Natural killer cell treated with Interleukin-12 subunit alpha and Interleukin-12 subunit beta and Interleukin-15 and Interleukin-18, amount 100 ng/mL, for 72 hours (primary cell): ENCODE results near the gene BMP2. TPM values are rescaled to one million over a fixed set of nuclear protein-coding genes. Genes with fewer than 3 reads are reported as not detected.

Experiments
- ATAC-seq, 2 donors: fragments of 150-1000 bp; cut with Tn5 transposase in 1 of 2; sonication (Bioruptor Pico), chemical (Tn5 transposase) in 1 of 2; 2 replicates each; pipeline ENCODE4 v1.10.0; 2021
- DNase-seq: peaks from one replicate; pipeline ENCODE4 v3.0.0; 2022; ENCODE audit warnings: low spot score
- H3K27ac Mint-ChIP-seq, 2 donors: 1 replicate in 1 of 2; 2 replicates in 1 of 2; pipeline ENCODE4 v1.8.0; 2022; ENCODE audit warnings: mixed read lengths in 2 of 2, mild to moderate bottlenecking in 1 of 2, moderate library complexity in 1 of 2
- H3K27me3 Mint-ChIP-seq, 2 donors: 1 replicate in 1 of 2; 2 replicates in 1 of 2; pipeline ENCODE4 v1.8.0; 2022; ENCODE audit warnings: mixed read lengths in 2 of 2
- H3K36me3 Mint-ChIP-seq: one replicate; pipeline ENCODE4 v1.8.0; 2022; ENCODE audit warnings: mixed read lengths
- H3K4me1 Mint-ChIP-seq, 2 donors: 1 replicate in 1 of 2; 2 replicates in 1 of 2; pipeline ENCODE4 v1.8.0; 2022; ENCODE audit warnings: low read depth in 2 of 2, mixed read lengths in 2 of 2, mild to moderate bottlenecking in 1 of 2
- H3K4me3 Mint-ChIP-seq: one replicate; pipeline ENCODE4 v1.8.0; 2022; ENCODE audit warnings: mixed read lengths
- H3K9me3 Mint-ChIP-seq: 2 replicates; pipeline ENCODE4 v1.8.0; 2022; ENCODE audit warnings: mixed read lengths
- total RNA-seq, 2 donors: library from RNA; stranded (reverse); gene quantifications; one replicate each; pipeline ENCODE4 v1.2.3, GENCODE V29; 2022

BMP2 gene
- total RNA-seq, 2 donors from 2014 or later, result 0.10 to 0.11 TPM

- Mint-ChIP-seq H3K27ac (no peak overlapping the region), H3K4me3 (no peak overlapping the region), H3K27me3 (peaks cover 0 to 2% of the 10 kb centered on the region in 2 donors), H3K36me3 (no peaks in the 10 kb centered on the region), H3K4me1 (no peaks in the 10 kb centered on the region), H3K9me3 (no peaks in the 10 kb centered on the region)
- DNase-seq (no peak), ATAC-seq (no peak)
Measured at GRCh38 chr20:6746901-6747609, 20.4 kb upstream of the BMP2 start.

GRCh38 chr20:6750438-6750837, 17.0 kb upstream of the BMP2 start:
- no peak overlapping the region for H3K27ac Mint-ChIP-seq
- no peak for ATAC-seq
- no peaks in the 10 kb centered on the region for H3K36me3 Mint-ChIP-seq
- H3K27me3 Mint-ChIP-seq, result peaks cover 0 to 9% of the 10 kb centered on the region in 2 donors
- no peak for DNase-seq
- no peaks in the 10 kb centered on the region for H3K9me3 Mint-ChIP-seq
- H3K4me3 Mint-ChIP-seq, result no peak overlapping the region
- H3K4me1 Mint-ChIP-seq, result no peaks in the 10 kb centered on the region

- ATAC-seq (no peak), DNase-seq (no peak)
- Mint-ChIP-seq H3K36me3 (no peaks in the 10 kb centered on the region), H3K9me3 (no peaks in the 10 kb centered on the region), H3K27ac (no peak overlapping the region), H3K27me3 (peaks cover 16 to 34% of the 10 kb centered on the region in 2 donors), H3K4me3 (no peak overlapping the region), H3K4me1 (no peaks in the 10 kb centered on the region)
Measured at GRCh38 chr20:6756693-6757595, 10.5 kb upstream of the BMP2 start.

- DNase-seq (no peak), ATAC-seq (no peak)
- Mint-ChIP-seq H3K4me3 (no peak overlapping the region), H3K27ac (no peak overlapping the region), H3K36me3 (no peaks in the 10 kb centered on the region), H3K27me3 (peaks cover 26 to 36% of the 10 kb centered on the region in 2 donors), H3K9me3 (no peaks in the 10 kb centered on the region), H3K4me1 (peaks cover 4 to 6% of the 10 kb centered on the region in 2 donors)
Measured at GRCh38 chr20:6764619-6765018, 2.9 kb upstream of the BMP2 start.

- Mint-ChIP-seq H3K4me3 (no peak overlapping the region), H3K27me3 (peaks cover 27 to 41% of the 10 kb centered on the region in 2 donors), H3K4me1 (peaks cover 5 to 10% of the 10 kb centered on the region in 2 donors), H3K27ac (no peak overlapping the region), H3K9me3 (no peaks in the 10 kb centered on the region), H3K36me3 (no peaks in the 10 kb centered on the region)
- ATAC-seq, result no peak
- no peak for DNase-seq
Measured at GRCh38 chr20:6765469-6766058, 1.9 kb upstream of the BMP2 start.

- no peaks in the 10 kb centered on the region for H3K9me3 Mint-ChIP-seq
- ATAC-seq, result no peak
- no peaks in the 10 kb centered on the region for H3K36me3 Mint-ChIP-seq
Measured at GRCh38 chr20:6766433-6766832, 1.1 kb upstream of the BMP2 start.

GRCh38 chr20:6767126-6767535, 355 bp upstream of the BMP2 start:
- Mint-ChIP-seq H3K27ac (no peak overlapping the region), H3K4me1 (peaks cover 5 to 10% of the 10 kb centered on the region in 2 donors), H3K36me3 (no peaks in the 10 kb centered on the region), H3K4me3 (no peak overlapping the region), H3K27me3 (peaks cover 24 to 40% of the 10 kb centered on the region in 2 donors), H3K9me3 (no peaks in the 10 kb centered on the region)
- DNase-seq, result no peak
- no peak for ATAC-seq

More at GRCh38 chr20:6766433-6766832, 1.1 kb upstream of the BMP2 start:
- H3K4me1 Mint-ChIP-seq, result peaks cover 5 to 10% of the 10 kb centered on the region in 2 donors
- H3K27me3 Mint-ChIP-seq, result peaks cover 24 to 40% of the 10 kb centered on the region in 2 donors
- DNase-seq, result no peak
- H3K4me3 Mint-ChIP-seq, result no peak overlapping the region
- H3K27ac Mint-ChIP-seq, result no peak overlapping the region

GRCh38 chr20:6768228-6769140, 998 bp downstream of the BMP2 start:
- no peak overlapping the region for H3K4me3 Mint-ChIP-seq
- H3K27ac Mint-ChIP-seq, result no peak overlapping the region
- ATAC-seq, result no peak
- no peaks in the 10 kb centered on the region for H3K36me3 Mint-ChIP-seq
- no peak for DNase-seq
- peaks cover 26 to 37% of the 10 kb centered on the region in 2 donors for H3K27me3 Mint-ChIP-seq
- peaks cover 5 to 10% of the 10 kb centered on the region in 2 donors for H3K4me1 Mint-ChIP-seq
- H3K9me3 Mint-ChIP-seq, result no peaks in the 10 kb centered on the region

GRCh38 chr20:6769903-6770785, 2.7 kb downstream of the BMP2 start:
- H3K4me3 Mint-ChIP-seq, result peak overlapping the region; percentile 55

GRCh38 chr20:6770786-6771100, 3.3 kb downstream of the BMP2 start:
- Mint-ChIP-seq H3K4me1 (peaks cover 5 to 10% of the 10 kb centered on the region in 2 donors), H3K27ac (no peak overlapping the region), H3K36me3 (no peaks in the 10 kb centered on the region), H3K27me3 (peaks cover 29% of the 10 kb centered on the region in 2 donors), H3K9me3 (no peaks in the 10 kb centered on the region), H3K4me3 (no peak overlapping the region)
- DNase-seq, result no peak
- ATAC-seq, result no peak

More at GRCh38 chr20:6769903-6770785, 2.7 kb downstream of the BMP2 start:
- ATAC-seq (peak; percentile 56 to 63), DNase-seq (no peak)
- Mint-ChIP-seq H3K4me1 (peaks cover 5 to 10% of the 10 kb centered on the region in 2 donors), H3K27me3 (peaks cover 26 to 35% of the 10 kb centered on the region in 2 donors), H3K9me3 (no peaks in the 10 kb centered on the region), H3K36me3 (no peaks in the 10 kb centered on the region), H3K27ac (no peak overlapping the region)

GRCh38 chr20:6780433-6781190, 13.1 kb downstream of the BMP2 start:
- Mint-ChIP-seq H3K27me3 (peaks cover 0 to under 1% of the 10 kb centered on the region in 2 donors), H3K27ac (no peak overlapping the region)
- ATAC-seq, result no peak

GRCh38 chr20:6783752-6784151, 16.3 kb downstream of the BMP2 start:
- Mint-ChIP-seq H3K4me1 (no peaks in the 10 kb centered on the region), H3K27ac (no peak overlapping the region), H3K9me3 (no peaks in the 10 kb centered on the region), H3K4me3 (no peak overlapping the region), H3K36me3 (no peaks in the 10 kb centered on the region), H3K27me3 (no peaks in the 10 kb centered on the region)
- DNase-seq, result no peak
- no peak for ATAC-seq

More at GRCh38 chr20:6780433-6781190, 13.1 kb downstream of the BMP2 start:
- DNase-seq, result no peak
- Mint-ChIP-seq H3K9me3 (no peaks in the 10 kb centered on the region), H3K4me3 (no peak overlapping the region), H3K36me3 (no peaks in the 10 kb centered on the region), H3K4me1 (no peaks in the 10 kb centered on the region)
